K562 (cell line): ENCODE results near the gene FKBP7. TPM values are rescaled to one million over a fixed set of nuclear protein-coding genes. Genes with fewer than 3 reads are reported as not detected.
A peak's percentile ranks its signal among the peaks of the same experiment; 100 is the strongest.

Source experiments
- ARHGAP35 ChIP-seq: fragments of 450-650 bp; IDR thresholded peaks from 2 replicates; pipeline ENCODE4 v1.6.1; 2018; ENCODE audit not compliant: partially characterized antibody
- FOSL1 ChIP-seq: fragments of 200-800 bp; sonication (Bioruptor generic); conservative IDR thresholded peaks from 2 replicates; pipeline ENCODE4 v1.6.1; 2016; ENCODE audit warnings: missing genetic modification characterization, missing compliant biosample characterization
- HNRNPL ChIP-seq: fragments of 200-400 bp; formaldehyde crosslinking; IDR thresholded peaks from 2 replicates; pipeline ENCODE4 v1.6.1; 2017; ENCODE audit warnings: low read depth, mild to moderate bottlenecking, low read length
- ILF3 ChIP-seq: fragments of 450-650 bp; IDR thresholded peaks from 2 replicates; pipeline ENCODE4 v1.6.1; 2018; ENCODE audit warnings: antibody characterized with exemption, mild to moderate bottlenecking, moderate library complexity, borderline replicate concordance
- MNT ChIP-seq, 2 experiments: fragments of 450-650 bp; conservative IDR thresholded peaks; 2 replicates each; pipeline ENCODE4 v1.6.1; 2017; ENCODE audit warnings: mild to moderate bottlenecking in 2 of 2, moderate library complexity in 2 of 2
- NKRF ChIP-seq: fragments of 450-650 bp; IDR thresholded peaks from 2 replicates; pipeline ENCODE4 v1.6.1; 2016; ENCODE audit warnings: borderline replicate concordance
- NONO ChIP-seq, 2 experiments: fragments of 200-400 bp in 1 of 2; fragments of 450-650 bp in 1 of 2; formaldehyde crosslinking in 1 of 2; IDR thresholded peaks; 2 replicates each; pipeline ENCODE4 v1.6.1; 2017; ENCODE audit warnings: low read depth in 2 of 2, mild to moderate bottlenecking in 2 of 2, moderate library complexity in 2 of 2, low read length in 1 of 2
- NR3C1 ChIP-seq: sonication (generic); formaldehyde crosslinking; IDR thresholded peaks from 2 replicates; pipeline ENCODE4 v1.8.1; 2022; ENCODE audit warnings: missing genetic modification reagents
- PCBP1 ChIP-seq: fragments of 200-400 bp; formaldehyde crosslinking; IDR thresholded peaks from 2 replicates; pipeline ENCODE4 v1.6.1; 2018; ENCODE audit warnings: mild to moderate bottlenecking, low read depth, low read length; ENCODE audit not compliant: poor library complexity, severe bottlenecking
- RB1 ChIP-seq: fragments of 450-650 bp; IDR thresholded peaks from 2 replicates; pipeline ENCODE4 v1.6.1; 2017; ENCODE audit warnings: low read depth, mild to moderate bottlenecking
- RFX5 ChIP-seq: IDR thresholded peaks from 2 replicates; pipeline ENCODE4 v1.6.1; 2011; ENCODE audit warnings: low read depth, mild to moderate bottlenecking, improper control_type of control experiment, low read length
- SOX6 ChIP-seq: fragments of 450-650 bp; IDR thresholded peaks from 2 replicates; pipeline ENCODE4 v1.6.1; 2014; ENCODE audit warnings: mild to moderate bottlenecking
- SPI1 ChIP-seq: IDR thresholded peaks from 2 replicates; pipeline ENCODE4 v1.6.1; 2011; ENCODE audit warnings: low read depth, low read length, control low read depth, borderline replicate concordance
- TAF1 ChIP-seq: IDR thresholded peaks from 2 replicates; pipeline ENCODE4 v1.6.1; 2011; ENCODE audit warnings: mild to moderate bottlenecking, low read length, moderate library complexity; ENCODE audit not compliant: insufficient read depth, control insufficient read depth, severe bottlenecking; ENCODE audit errors: extremely low read depth
- TCF7L2 ChIP-seq: fragments of 150-350 bp; IDR thresholded peaks from 2 replicates; pipeline ENCODE4 v1.6.1; 2016; ENCODE audit warnings: low read depth, mild to moderate bottlenecking, low read length, moderate library complexity
- THAP7 ChIP-seq: fragments of 250-450 bp; sonication (Bioruptor Pico); IDR thresholded peaks from 2 replicates; pipeline ENCODE4 v1.5.0; 2021
- ZBTB49 ChIP-seq: sonication (generic); formaldehyde crosslinking; IDR thresholded peaks from 2 replicates; pipeline ENCODE4 v1.8.0; 2022; ENCODE audit warnings: missing genetic modification reagents, mild to moderate bottlenecking, borderline replicate concordance
- ZNF740 ChIP-seq, 3 experiments: fragments of 200-800 bp in 1 of 3; sonication (Bioruptor generic) in 1 of 3; sonication (generic) in 1 of 3; formaldehyde crosslinking in 1 of 3; IDR thresholded peaks; 2 replicates each; pipeline versions ENCODE4 v1.6.1 to v1.8.0; 2016 to 2022; ENCODE audit warnings: mild to moderate bottlenecking in 2 of 3, missing compliant biosample characterization in 2 of 3, missing genetic modification characterization in 2 of 3, missing genetic modification reagents in 1 of 3
- polyA plus RNA-seq, 8 experiments: library from polyadenylated mRNA; depleted of rRNA in 4 of 8; stranded (reverse) in 5 of 8; unstranded in 3 of 8; fragments of >200 nt; fragmentation: Nextera tagmentation in 2 of 8; fragmentation: Illumina TruSeq in 1 of 8; extraction: Ambion mirVana in 2 of 8; extraction: Trizol in 1 of 8; gene quantifications; 2 replicates each; pipeline versions ENCODE4 v1.2.1 to v1.2.3, GENCODE V29; 2011 to 2014; ENCODE audit warnings: inconsistent platforms in 1 of 8, missing spikeins in 1 of 8
- total RNA-seq, 7 experiments: library from RNA; depleted of rRNA in 6 of 7; stranded (reverse); fragments of >200 nt in 6 of 7; fragmentation: Illumina TruSeq in 2 of 7; extraction: Trizol in 2 of 7; gene quantifications; 2 replicates each; pipeline versions ENCODE4 v1.2.1 to v1.2.3, GENCODE V29; 2011 to 2021; ENCODE audit warnings: low replicate concordance in 1 of 7

FKBP7 gene
- total and polyA plus RNA-seq, 9 of the 15 experiments (the other 6 are each of a cell fraction or from before 2014, with no cell fraction given) = 6.1 to 23.2 (median 19.0) TPM

- no peak; the same call in none of the 2 replicates for TF ChIP-seq FOSL1 (tag)
- TF ChIP-seq NONO (IDR thresholded peaks at IDR 0.05; ENCODE audit: low read depth in 2 of 2, low read length in 1 of 2) = peak; percentile 66 to 96
- TF ChIP-seq THAP7 = no peak
- TF ChIP-seq ILF3 = peak; percentile 43; the same call in 1 of the 2 replicates
- TF ChIP-seq HNRNPL = peak; percentile 95
- 0 out of 2 replicates have a peak, but pooled peaks have one; percentile 59 for TF ChIP-seq ZBTB49
- TF ChIP-seq RB1 = peak; percentile 83; the same call in 1 of the 2 replicates
- TF ChIP-seq ARHGAP35 = no peak
- no peak for TF ChIP-seq SPI1
- TF ChIP-seq ZNF740 (CRISPR knock-in tag; IDR thresholded peaks at IDR 0.05) = no peak
- TF ChIP-seq ZNF740 (tag; IDR thresholded peaks at IDR 0.05) = no peak; a peak in 1 of 4 replicates
- TF ChIP-seq NR3C1 = no peak
- TF ChIP-seq MNT (conservative IDR thresholded peaks at IDR 0.05) = peak; percentile 40 to 89
- TF ChIP-seq NKRF = no peak
- TF ChIP-seq RFX5 = no peak
- TF ChIP-seq TAF1 = peak; percentile 75
- TF ChIP-seq TCF7L2 = no peak
- TF ChIP-seq SOX6 = peak; percentile 42; the same call in 1 of the 2 replicates
- TF ChIP-seq PCBP1 = peak; percentile 55
These were observed 27.4 kb downstream of the FKBP7 start, which contains the start of the genes PJVK and PRKRA (continued) for GRCh38 chr2:178450774-178451525.
